Stimulated activated CD8-positive, alpha-beta memory T cell treated with anti-CD3 and anti-CD28 coated beads, Interleukin-7, amount 100 ng/mL, for 4 hours (primary cell): Measurements from ENCODE around the gene ELMOD1.

Source experiments
- DNase-seq, 2 donors: peaks; one replicate each; pipeline ENCODE4 v3.0.0-alpha.2; 2020; ENCODE audit warnings: low read depth in 2 of 2

ELMOD1 gene

DNA sequence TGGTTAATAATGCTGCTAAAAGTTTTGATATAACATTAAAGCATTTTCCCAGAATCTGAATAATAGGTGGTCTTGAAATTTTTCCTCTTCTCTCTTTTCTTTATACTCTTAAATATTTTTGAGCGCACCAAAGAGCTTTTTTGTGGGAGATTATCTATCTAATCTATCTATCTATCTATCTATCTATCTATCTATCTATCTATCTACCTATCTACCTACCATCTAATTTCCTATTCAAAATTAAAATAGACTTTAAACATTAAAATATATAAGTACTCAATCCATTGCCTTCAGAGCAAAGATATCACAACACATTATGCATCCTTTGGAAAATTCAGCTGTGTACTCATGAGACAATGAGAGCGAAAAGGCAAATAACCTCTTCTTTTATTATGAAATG is 55.8 kb downstream of the ELMOD1 start:
- DNase-seq = no peak

- no peak for DNase-seq
Observed at GRCh38 chr11:107648242-107648641, 57.3 kb downstream of the ELMOD1 start.

- DNase-seq = no peak
Observed at GRCh38 chr11:107651672-107652071, 60.7 kb downstream of the ELMOD1 start.

- DNase-seq = no peak
Observed at GRCh38 chr11:107653076-107653475, 62.1 kb downstream of the ELMOD1 start.

DNA sequence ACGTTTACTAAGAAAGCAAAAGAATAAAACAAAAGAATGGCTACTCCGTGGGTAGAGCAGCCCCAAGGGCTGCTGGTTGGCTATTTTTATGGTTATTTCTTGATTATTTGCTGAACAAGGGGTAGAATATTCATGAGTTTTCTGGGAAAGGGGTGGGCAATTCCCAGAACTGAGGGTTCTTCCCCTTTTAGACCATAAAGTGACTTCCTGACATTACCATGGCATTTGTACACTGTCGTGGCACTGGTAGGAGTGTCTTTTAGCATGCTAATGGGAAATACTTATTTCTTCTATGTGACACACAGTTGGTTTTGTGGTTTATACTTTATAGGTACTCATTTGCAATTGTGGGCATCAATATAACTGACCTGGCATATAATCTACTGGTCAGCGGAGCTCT is 64.7 kb downstream of the ELMOD1 start:
- no peak for DNase-seq

GRCh38 chr11:107659310-107659709 is 68.4 kb downstream of the ELMOD1 start:
- no peak for DNase-seq

DNA sequence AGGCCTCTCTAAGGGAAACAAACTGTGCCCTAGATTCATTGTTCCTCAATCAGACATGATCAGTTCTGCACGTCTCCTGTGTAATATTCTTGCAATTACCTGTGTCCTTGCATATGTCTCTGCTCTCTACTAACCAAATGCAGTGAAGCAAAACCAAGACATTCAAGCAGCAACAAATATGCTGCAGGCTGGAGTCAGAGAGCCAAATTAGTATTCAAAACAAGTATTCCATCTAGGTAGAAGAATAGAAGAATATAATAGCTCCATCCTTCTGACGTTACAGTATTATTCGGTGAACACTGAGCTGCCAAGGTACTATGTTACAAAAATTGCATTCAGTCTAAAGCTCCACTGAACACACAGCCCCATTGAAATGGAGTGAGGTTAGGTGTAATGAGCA is 69.1 kb downstream of the ELMOD1 start:
- DNase-seq = no peak

GRCh38 chr11:107661656-107662055 is 70.7 kb downstream of the ELMOD1 start:
- DNase-seq = no peak

DNA sequence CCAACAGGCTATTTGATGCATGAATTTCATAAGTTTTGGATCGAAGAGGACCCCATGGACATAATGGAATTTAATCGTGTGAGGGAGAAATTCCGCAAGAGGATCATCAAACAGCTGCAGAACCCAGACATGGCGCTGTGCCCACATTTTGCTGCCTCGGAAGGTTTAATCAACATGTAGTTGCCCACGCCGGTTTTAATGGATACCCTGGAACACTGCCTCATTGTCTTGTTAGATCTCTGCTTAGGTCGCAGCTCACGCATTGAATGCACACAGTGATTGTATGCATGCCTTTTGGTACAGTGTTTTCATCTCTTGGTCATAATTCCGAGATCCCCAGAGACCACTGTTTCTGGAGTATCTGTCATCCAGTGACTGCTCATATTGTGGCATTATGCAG is 74.1 kb downstream of the ELMOD1 start:
- DNase-seq = no peak

DNA sequence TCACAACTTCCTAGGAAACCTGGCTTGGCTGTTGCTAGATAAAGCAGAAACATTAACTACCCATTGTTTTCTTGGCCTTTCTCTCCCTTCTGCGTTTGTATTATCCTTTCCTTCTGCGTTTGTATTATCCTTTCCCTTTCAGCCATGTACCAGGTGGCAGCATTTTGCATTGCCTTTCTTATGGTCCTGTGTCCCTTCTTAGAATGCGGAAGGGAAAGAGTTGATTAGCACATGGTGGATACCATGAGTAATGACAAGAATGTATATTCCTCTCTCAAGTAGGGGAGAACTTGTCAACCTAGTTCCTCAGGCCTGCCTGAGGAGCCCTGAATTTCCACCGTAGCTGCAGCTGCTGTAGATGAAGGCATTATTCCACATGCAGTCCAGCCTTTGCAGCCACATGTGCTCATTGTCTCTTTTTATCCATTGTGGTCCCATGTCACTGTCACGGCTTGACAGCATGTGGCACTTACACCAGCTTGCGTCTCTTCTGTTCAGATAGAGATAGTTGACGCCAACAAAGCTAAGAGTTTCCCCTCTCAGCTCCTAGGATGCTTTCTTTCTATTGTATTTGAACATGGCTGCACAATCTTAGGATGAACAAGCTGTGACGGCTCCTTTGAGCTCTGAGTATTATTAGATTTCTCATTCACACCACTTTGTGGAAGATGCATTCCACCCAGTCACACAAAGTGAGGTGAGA is 76.1 kb downstream of the ELMOD1 start:
- DNase-seq = no peak

DNA sequence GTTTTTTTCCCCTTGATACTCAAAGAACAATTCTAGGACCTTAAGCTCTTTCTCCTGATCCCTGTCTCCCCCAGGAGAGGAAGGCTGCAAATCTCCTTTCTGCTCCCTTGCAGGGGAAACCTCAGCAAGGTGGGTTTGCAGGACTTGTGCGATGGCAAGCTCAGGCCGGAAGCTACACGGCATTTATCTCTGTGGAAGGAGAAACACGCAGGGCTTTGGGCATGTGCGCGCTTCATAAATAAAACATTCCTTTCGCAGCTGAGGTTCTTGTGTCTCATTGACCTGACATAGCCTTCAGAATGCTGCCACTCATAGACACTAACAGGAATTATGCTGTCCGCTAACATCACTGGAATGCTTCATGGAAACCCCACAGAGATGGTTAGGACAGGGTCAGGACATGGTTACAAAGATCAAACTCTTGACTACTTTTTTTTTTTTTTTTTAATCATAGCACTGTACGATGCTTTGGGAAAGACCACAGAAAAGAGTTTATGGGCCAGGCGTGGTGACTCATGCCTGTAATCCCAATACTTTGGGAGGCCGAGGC is 78.3 kb downstream of the ELMOD1 start:
- no peak for DNase-seq

DNA sequence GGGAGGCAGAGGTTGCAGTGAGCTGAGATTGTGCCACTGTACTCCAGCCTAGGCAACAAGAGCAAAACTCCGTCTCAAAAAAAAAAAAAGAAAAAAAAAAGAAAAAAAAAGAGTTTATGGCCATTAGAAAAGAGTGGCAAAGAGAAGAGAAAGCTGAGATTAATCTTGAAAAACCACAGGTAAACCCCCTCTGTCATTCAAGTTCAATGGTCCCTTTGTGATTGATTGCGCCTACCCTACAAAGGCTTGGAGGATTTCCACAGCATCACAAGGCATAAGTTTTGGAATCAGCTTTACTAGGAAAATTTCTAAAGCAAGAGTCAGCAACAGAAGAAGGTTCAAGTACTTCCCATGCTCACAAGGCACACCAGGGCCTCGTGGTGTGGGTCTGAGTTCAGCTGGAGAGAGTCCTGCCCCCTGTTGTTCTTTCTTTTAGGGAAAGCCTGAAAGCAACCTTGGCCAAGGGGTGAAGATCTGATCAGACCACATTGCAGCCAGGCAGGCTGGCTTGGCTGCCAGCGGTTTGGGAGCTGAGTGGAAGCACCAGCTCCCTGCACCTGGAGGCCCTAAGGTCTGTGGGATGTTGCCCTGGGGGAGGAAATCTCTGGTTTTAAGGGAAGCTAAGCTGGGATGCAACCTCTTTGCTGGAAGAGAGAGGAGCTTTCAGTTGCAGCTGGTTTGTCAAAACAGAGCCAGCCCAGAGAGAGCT is 79.1 kb downstream of the ELMOD1 start:
- no peak for DNase-seq

DNA sequence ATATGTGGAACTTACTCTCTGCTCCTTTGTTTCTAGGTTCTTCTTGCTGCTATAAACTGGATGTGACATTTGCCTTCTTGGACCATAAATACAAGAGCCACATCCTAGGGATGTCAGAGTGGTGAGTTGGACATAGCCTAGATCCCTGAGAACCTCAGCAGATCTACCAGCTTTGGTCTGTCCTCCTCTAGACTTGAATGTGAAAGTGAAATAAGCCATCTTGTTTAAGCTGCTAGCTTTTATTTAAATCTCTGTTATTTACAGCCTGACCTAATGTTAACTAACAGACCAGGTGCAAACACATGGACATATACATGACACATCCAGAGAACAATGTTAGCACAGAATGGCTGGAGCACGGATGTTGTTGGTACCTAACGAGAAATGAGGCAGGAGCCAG is 85.0 kb downstream of the ELMOD1 start:
- DNase-seq = no peak

DNA sequence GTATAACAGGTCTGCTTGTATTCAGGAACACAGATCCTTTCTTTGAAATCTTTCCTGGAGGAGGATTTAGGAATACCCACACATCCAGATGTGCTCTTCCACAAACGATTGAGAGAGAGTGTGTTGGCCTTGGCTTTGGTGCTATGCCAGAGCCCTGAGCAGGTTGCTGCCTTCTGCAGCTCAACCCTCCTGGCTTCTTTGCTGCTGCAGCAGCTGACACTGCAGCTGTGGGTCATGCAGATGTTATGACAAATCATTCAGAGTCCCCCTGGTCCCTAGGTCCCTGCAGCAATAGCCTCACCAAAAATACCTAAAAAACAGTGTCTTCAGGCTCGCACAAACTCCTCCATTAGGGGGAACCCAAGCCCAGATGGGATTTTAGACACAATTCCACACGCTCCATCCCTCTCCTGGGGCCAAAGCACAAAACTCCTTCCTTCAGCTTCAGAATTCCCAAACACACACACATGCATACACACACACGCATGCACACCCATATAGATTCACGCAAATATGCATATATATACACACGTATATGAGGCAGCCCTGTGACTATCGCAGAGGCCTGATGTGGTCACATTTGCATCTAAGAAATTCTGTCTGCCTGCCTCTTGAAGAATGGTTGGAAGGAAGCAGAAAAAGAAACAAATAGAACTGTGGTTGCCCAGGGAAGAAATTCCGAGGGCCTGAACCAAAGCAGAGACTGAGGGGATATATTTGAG is 85.5 kb downstream of the ELMOD1 start:
- DNase-seq = no peak

DNA sequence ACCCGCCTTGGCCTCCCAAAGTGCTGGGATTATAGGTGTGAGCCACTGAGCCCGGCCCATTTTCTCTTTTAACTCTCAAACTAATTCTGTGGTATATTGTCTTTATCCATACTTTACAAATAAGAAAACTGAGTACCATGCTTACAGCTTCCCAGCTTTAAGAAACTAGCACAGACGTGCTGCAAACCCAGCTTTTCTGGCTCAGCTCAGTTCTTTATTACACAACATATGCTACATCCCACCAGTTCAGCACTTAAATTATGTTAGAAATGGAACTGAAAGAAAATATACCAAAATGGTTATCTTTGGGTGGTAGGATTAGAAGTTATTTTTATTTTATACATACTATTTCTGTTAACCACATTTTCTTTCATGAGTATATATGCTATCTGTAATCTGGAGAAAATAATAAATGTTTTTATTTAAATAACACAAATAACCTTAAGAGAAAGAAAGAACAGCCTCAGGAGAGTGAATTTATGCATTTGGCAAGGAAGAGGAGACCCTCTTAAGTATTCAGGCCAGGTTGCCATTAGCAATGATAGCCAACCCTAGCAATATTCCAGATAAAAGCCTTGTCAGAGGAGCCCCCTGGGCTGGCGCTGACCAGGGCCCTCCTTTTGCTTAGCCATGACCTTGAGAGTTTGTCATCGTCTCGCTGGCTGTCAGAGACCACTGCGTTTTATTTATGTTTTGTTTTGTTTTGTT is 87.1 kb downstream of the ELMOD1 start:
- DNase-seq = no peak

- DNase-seq = no peak
Observed at GRCh38 chr11:107678632-107678971, 87.7 kb downstream of the ELMOD1 start.

DNA sequence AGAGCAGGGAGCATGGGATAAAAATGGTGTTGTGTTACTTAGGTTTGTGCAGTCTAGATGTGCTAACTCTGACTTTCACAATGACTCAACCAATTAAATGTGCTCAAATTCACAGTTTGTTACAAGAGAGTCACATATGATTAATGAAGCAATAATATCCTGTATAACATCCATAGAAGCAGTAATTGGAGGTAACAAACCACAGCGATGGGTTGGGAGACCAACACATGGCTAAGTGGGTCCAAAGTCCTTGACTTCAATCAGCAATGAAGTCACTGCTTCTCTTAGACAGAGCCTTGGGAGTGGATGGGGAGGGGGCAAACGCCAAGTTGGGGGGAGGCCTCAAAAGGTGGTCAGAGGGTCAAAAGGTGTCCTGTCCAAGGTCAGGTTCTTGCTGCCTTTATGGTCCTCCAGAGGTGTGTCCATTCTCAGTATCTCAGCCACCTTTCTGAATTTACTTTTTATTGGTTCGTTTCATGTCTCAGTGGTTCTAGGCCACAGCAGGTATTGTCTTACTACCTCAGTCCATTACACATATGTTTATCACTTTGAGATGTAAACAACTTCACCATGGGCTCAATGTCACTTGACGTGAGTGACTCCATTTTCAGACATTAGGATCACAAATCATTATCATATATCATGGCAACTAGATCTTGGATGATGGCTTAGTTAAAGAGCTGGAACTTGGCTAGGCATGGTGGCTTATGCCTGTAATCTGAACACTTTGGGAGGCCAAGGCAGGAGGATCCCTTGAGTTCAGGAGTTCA is 88.5 kb downstream of the ELMOD1 start:
- no peak for DNase-seq

- no peak for DNase-seq
Observed at GRCh38 chr11:107682171-107682570, 91.2 kb downstream of the ELMOD1 start.

DNA sequence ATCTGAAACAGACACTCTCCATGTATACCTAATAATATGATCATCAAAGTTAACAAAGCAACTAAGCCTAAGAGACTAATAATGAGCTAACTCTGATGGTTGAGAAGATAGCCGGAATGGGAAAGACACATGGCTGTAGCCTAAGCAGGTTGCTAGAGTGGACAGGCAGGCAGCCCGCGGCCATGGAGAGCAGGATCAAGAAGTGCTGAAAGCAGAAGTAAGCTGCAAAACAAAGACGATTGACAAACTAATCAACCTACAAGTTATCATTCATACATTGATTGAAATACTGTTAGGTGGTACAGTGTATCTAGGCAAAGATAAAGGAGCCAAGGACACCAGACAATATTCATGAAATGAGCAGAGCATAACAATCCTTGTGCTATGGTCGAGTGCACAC is 91.6 kb downstream of the ELMOD1 start:
- DNase-seq = no peak

DNA sequence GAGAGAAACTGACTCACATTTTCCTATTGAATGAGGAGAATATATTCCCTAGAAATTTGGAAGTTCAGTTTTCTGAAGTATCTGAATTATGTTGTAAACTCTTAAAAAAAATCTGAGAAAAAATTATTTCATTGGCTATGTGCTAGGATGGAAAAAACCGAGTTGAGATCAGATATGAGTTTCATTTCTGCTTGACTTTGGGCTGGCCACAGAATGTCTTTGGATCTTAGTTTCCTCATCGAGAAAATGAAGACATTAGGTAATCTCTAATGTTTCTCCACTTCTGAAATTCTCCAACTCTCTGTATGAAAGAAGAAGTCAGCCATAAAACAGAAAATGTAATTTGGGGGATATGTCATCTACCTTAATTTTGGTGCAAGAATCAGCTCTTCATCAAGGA is 92.1 kb downstream of the ELMOD1 start:
- no peak for DNase-seq

GRCh38 chr11:107683807-107684206 is 92.9 kb downstream of the ELMOD1 start:
- no peak for DNase-seq
